ENCODE results near the gene CACNB4.
"Not testable (repeated sequence)": the region's sequence is repeated elsewhere in the genome, so short reads cannot be mapped to it uniquely, and the experiment has no call there.

DNA sequence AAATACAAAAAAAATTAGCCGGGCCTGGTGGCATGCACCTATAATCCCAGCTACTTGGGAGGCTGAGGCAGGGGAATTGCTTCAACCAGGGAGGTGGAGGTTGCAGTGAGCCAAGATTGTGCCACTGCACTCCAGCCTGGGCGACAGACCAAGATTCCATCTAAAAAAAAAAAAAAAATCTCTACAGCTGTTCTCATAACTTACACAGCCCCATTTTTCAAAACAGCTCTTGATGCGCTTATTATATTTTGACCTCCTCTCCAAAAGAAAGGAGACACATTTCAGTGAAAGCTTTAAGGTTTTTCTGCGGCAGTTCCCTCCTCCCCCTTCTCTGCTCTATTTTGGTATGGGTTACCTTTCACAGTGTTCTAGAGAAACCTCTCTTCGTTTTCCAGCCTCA is 95.6 kb downstream of the CACNB4 start:
- TF ChIP-seq, protein P1, sequence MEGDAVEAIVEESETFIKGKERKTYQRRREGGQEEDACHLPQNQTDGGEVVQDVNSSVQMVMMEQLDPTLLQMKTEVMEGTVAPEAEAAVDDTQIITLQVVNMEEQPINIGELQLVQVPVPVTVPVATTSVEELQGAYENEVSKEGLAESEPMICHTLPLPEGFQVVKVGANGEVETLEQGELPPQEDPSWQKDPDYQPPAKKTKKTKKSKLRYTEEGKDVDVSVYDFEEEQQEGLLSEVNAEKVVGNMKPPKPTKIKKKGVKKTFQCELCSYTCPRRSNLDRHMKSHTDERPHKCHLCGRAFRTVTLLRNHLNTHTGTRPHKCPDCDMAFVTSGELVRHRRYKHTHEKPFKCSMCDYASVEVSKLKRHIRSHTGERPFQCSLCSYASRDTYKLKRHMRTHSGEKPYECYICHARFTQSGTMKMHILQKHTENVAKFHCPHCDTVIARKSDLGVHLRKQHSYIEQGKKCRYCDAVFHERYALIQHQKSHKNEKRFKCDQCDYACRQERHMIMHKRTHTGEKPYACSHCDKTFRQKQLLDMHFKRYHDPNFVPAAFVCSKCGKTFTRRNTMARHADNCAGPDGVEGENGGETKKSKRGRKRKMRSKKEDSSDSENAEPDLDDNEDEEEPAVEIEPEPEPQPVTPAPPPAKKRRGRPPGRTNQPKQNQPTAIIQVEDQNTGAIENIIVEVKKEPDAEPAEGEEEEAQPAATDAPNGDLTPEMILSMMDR (IDR thresholded peaks at IDR 0.05) = not testable (repeated sequence)
- TF ChIP-seq GATA3 (IDR thresholded peaks at IDR 0.05; ENCODE audit: borderline replicate concordance) = not testable (repeated sequence)
